K562 (cell line): ENCODE results near the gene AHI1. TPM values are rescaled to one million over a fixed set of nuclear protein-coding genes. Genes with fewer than 3 reads are reported as not detected.
A peak's percentile ranks its signal among the peaks of the same experiment; 100 is the strongest.

Experiments
- ATAC-seq: fragments of 200-7000 bp; cut with Tn5 transposase; 3 replicates; pipeline ENCODE4 v1.9.1; 2020; ENCODE audit warnings: moderate library complexity
- BruUV-seq: library from RNA; stranded (reverse); fragments of 400-500 nt; replicated peaks from 2 replicates; lab custom pipeline; 2021; lab: Mats Ljungman, UMichigan
- CTCF ChIA-PET: fragments of 300-600 bp; formaldehyde crosslinking; extraction: SDS; loops from one replicate; lab custom pipeline; 2021; ENCODE audit warnings: low intra/inter-chr PET ratio; lab: Yijun Ruan, JAX
- POLR2A ChIA-PET: fragments of 300-600, 350-650 bp; sonication (Branson Sonifier 250); formaldehyde crosslinking; extraction: SDS; loops from one replicate; lab custom pipeline; 2021; ENCODE audit warnings: antibody characterized with exemption, inconsistent platforms; lab: Yijun Ruan, JAX
- DNase-seq, 4 experiments: peaks; one replicate each; pipeline versions ENCODE4 v3.0.0 to v3.0.0-alpha.2; 2011 to 2018; ENCODE audit warnings: low spot score in 3 of 4, mixed read lengths in 3 of 4; ENCODE audit errors: extremely low read depth in 1 of 4
- FAIRE-seq: peaks from 2 replicates; lab custom pipeline; 2011; peaks lifted over from hg19 to GRCh38; lab: Jason Lieb, UNC
- H2AFZ ChIP-seq: 2 replicates; pipeline ENCODE4 v1.6.0; 2011; ENCODE audit warnings: low read depth, low read length, control low read depth, inconsistent platforms
- H3K27ac ChIP-seq: fragments of 200-600 bp; 3 replicates; pipeline ENCODE4 v1.8.0; 2011; ENCODE audit warnings: low read depth, mild to moderate bottlenecking, control low read depth, inconsistent platforms, low read length, moderate library complexity, mixed read lengths; ENCODE audit errors: extremely low read depth
- H3K27me3 ChIP-seq, 2 experiments: fragments of 300-600 bp in 1 of 2; 2 replicates in 1 of 2; 3 replicates in 1 of 2; pipeline versions ENCODE4 v1.6.0 to v1.8.0; 2011; ENCODE audit warnings: inconsistent platforms in 2 of 2, low read length in 2 of 2, mild to moderate bottlenecking in 1 of 2, mixed read lengths in 1 of 2, moderate library complexity in 1 of 2; ENCODE audit not compliant: control insufficient read depth in 2 of 2, insufficient read depth in 2 of 2
- H3K36me3 ChIP-seq: fragments of 300-600 bp; 3 replicates; pipeline ENCODE4 v1.8.0; 2011; ENCODE audit warnings: mild to moderate bottlenecking, low read length, inconsistent platforms; ENCODE audit not compliant: control insufficient read depth, insufficient read depth
- H3K4me1 ChIP-seq, 2 experiments: fragments of 200-600 bp in 1 of 2; replicated peaks in 1 of 2; 2 replicates in 1 of 2; 3 replicates in 1 of 2; pipeline versions ENCODE4 v1.5.1 to v1.8.0; 2011; ENCODE audit warnings: inconsistent platforms in 2 of 2, low read length in 2 of 2, mild to moderate bottlenecking in 1 of 2, mixed read lengths in 1 of 2, moderate library complexity in 1 of 2; ENCODE audit not compliant: control insufficient read depth in 2 of 2, insufficient read depth in 2 of 2
- H3K4me2 ChIP-seq: 2 replicates; pipeline ENCODE4 v1.6.1; 2011; ENCODE audit warnings: low read length, control low read depth, inconsistent platforms, mixed read lengths; ENCODE audit not compliant: insufficient read depth
- H3K4me3 ChIP-seq: fragments of 200-600 bp; sonication (generic), shearing (Covaris generic); 2 replicates; pipeline ENCODE4 v1.5.1; 2016; ENCODE audit warnings: control low read depth, inconsistent platforms
- H3K79me2 ChIP-seq: fragments of 200-600 bp; 3 replicates; pipeline ENCODE4 v1.8.0; 2011; ENCODE audit warnings: low read length, inconsistent platforms; ENCODE audit not compliant: control insufficient read depth, insufficient read depth
- H3K9ac ChIP-seq, 2 experiments: 2 replicates each; pipeline versions ENCODE4 v1.6.0 to v1.6.1; 2011; ENCODE audit warnings: low read depth in 2 of 2, low read length in 2 of 2, control low read depth in 1 of 2, inconsistent platforms in 1 of 2, mild to moderate bottlenecking in 1 of 2, mixed read lengths in 1 of 2; ENCODE audit not compliant: insufficient read depth in 1 of 2
- H3K9me1 ChIP-seq: one replicate; pipeline ENCODE4 v1.6.0; 2011; ENCODE audit warnings: inconsistent platforms, mild to moderate bottlenecking, low read length, moderate library complexity; ENCODE audit not compliant: control insufficient read depth, insufficient read depth
- H3K9me3 ChIP-seq: replicated peaks from 2 replicates; pipeline ENCODE4 v1.5.1; 2011; ENCODE audit warnings: low read depth, low read length, inconsistent platforms; ENCODE audit not compliant: control insufficient read depth, insufficient read depth
- H4K20me1 ChIP-seq: replicated peaks from 2 replicates; pipeline ENCODE4 v1.6.1; 2011; ENCODE audit warnings: low read length, inconsistent platforms, mixed read lengths; ENCODE audit not compliant: control insufficient read depth, insufficient read depth
- GMEB1 ChIP-seq: fragments of 250-450 bp; sonication (Bioruptor Pico); IDR thresholded peaks from 2 replicates; pipeline ENCODE4 v1.4.0; 2020; ENCODE audit warnings: mild to moderate bottlenecking
- HLTF ChIP-seq: fragments of 450-650 bp; IDR thresholded peaks from 2 replicates; pipeline ENCODE4 v1.6.1; 2016
- PML ChIP-seq: IDR thresholded peaks from 2 replicates; pipeline ENCODE4 v1.6.1; 2012; ENCODE audit warnings: low read length, inconsistent platforms
- XRCC5 ChIP-seq: fragments of 200-400 bp; formaldehyde crosslinking; IDR thresholded peaks from 2 replicates; pipeline ENCODE4 v1.6.1; 2017; ENCODE audit warnings: low read depth, mild to moderate bottlenecking, low read length
- WGBS: fragments of 100-300 bp; shearing (Covaris generic); methylation state at CpG from one replicate; pipeline ENCODE4 v1.1.6; 2016; ENCODE audit warnings: low coverage, mixed read lengths; ENCODE audit not compliant: insufficient coverage; ENCODE audit errors: missing lambda C conversion rate; 5-methylcytosine and 5-hydroxymethylcytosine counted together
- in situ Hi-C: fragments of 300-500 bp; cut with MboI; formaldehyde crosslinking; loops from 4 replicates; pipeline ENCODE4 v1.15.0; 2018; ENCODE audit warnings: inconsistent platforms, mixed read lengths
- intact Hi-C: fragments of 100-400 bp; cut with micrococcal nuclease; formaldehyde crosslinking; loops from 2 replicates; pipeline ENCODE4 v1.14.2; 2022
- polyA plus RNA-seq, 8 experiments: library from polyadenylated mRNA; depleted of rRNA in 4 of 8; stranded (reverse) in 5 of 8; unstranded in 3 of 8; fragments of >200 nt; fragmentation: Nextera tagmentation in 2 of 8; fragmentation: Illumina TruSeq in 1 of 8; extraction: Ambion mirVana in 2 of 8; extraction: Trizol in 1 of 8; gene quantifications; 2 replicates each; pipeline versions ENCODE4 v1.2.1 to v1.2.3, GENCODE V29; 2011 to 2014; ENCODE audit warnings: inconsistent platforms in 1 of 8, missing spikeins in 1 of 8
- total RNA-seq, 7 experiments: library from RNA; depleted of rRNA in 6 of 7; stranded (reverse); fragments of >200 nt in 6 of 7; fragmentation: Illumina TruSeq in 2 of 7; extraction: Trizol in 2 of 7; gene quantifications; 2 replicates each; pipeline versions ENCODE4 v1.2.1 to v1.2.3, GENCODE V29; 2011 to 2021; ENCODE audit warnings: low replicate concordance in 1 of 7

The AHI1 gene
- total and polyA plus RNA-seq, 9 of the 15 experiments (the other 6 are each of a cell fraction or from before 2014, with no cell fraction given) = 24.7 to 54.9 (median 32.2) TPM

GRCh38 chr6:135299256-135299655 lies 198.3 kb downstream of the AHI1 start (continued):
- TF ChIP-seq GMEB1 (no peak), PML (no peak)

DNA sequence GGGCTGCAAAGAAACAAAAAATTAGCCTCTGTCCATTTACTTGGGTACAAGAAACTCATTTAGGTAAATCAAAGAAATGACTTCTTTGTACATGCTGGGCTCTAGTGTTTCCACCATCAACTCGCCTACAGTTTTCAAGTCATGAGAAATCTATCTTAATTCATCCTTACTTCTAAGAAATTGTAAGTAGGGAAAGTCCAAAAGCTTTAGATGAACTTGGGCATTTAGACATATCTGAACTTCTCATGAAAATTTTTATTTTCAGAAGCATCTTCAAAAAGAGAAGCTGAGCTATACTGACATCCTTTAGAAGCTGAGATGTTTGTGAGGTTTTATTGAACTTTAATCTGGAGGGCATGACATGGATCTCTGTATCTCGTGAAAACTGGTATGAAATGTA lies 199.1 kb downstream of the AHI1 start:
- DNase-seq = no peak
- intact Hi-C loops = no loop called here
- H3K79me2 ChIP-seq = no peaks in the 10 kb centered on the region
- peaks cover 2% of the 10 kb centered on the region for H3K9me3 ChIP-seq
- BruUV-seq = no TSS peak
- H3K4me1 ChIP-seq = peaks cover 0 to 19% of the 10 kb centered on the region in 2 experiments; a peak in 3 of 5 replicates
- TF ChIP-seq HLTF = no peak
- no peak for TF ChIP-seq XRCC5
- no peaks in the 10 kb centered on the region for H4K20me1 ChIP-seq
- no peaks in the 10 kb centered on the region for H3K9me1 ChIP-seq
- H3K9ac ChIP-seq = no peak overlapping the region
- 44% methylated on average over 2 of the region's 2 CpGs for WGBS
- peaks cover 6% of the 10 kb centered on the region; the same call in 2 of the 3 replicates for H3K36me3 ChIP-seq
- ATAC-seq = no peak
- H2AFZ ChIP-seq = no peak overlapping the region
- CTCF ChIA-PET = no interaction called here
- no peak overlapping the region for H3K4me2 ChIP-seq
- no peak overlapping the region for H3K4me3 ChIP-seq
- H3K27ac ChIP-seq = peak overlapping the region; percentile 9; the same call in 1 of the 3 replicates
- POLR2A ChIA-PET = no interaction called here
- FAIRE-seq = no peak
- in situ Hi-C loops = no loop called here
- H3K27me3 ChIP-seq = no peaks in the 10 kb centered on the region
